BLaER1 treated with 17β-estradiol and CSF1 and Interleukin-3, amounts not matched to agents 10 nM and 100 nM (cell line): ENCODE results near the gene PLEKHM3.
A peak's percentile ranks its signal among the peaks of the same experiment; 100 is the strongest.

ENCODE experiments used
- H3K27ac ChIP-seq, 11 experiments: shearing (Covaris generic); formaldehyde crosslinking; 2 replicates each; pipeline ENCODE4 v1.8.1; 2022
- H3K27me3 ChIP-seq, 11 experiments: shearing (Covaris generic); formaldehyde crosslinking; 2 replicates each; pipeline ENCODE4 v1.8.1; 2022
- H3K36me3 ChIP-seq, 11 experiments: shearing (Covaris generic); formaldehyde crosslinking; 2 replicates each; pipeline ENCODE4 v1.8.1; 2022
- H3K4me1 ChIP-seq, 10 experiments: shearing (Covaris generic); formaldehyde crosslinking; 2 replicates each; pipeline ENCODE4 v1.8.1; 2022
- H3K4me2 ChIP-seq, 11 experiments: shearing (Covaris generic); formaldehyde crosslinking; 2 replicates each; pipeline ENCODE4 v1.8.1; 2022
- H3K4me3 ChIP-seq, 10 experiments: shearing (Covaris generic); formaldehyde crosslinking; 2 replicates each; pipeline ENCODE4 v1.8.1; 2022
- H3K9ac ChIP-seq, 11 experiments: shearing (Covaris generic); formaldehyde crosslinking; 2 replicates each; pipeline ENCODE4 v1.8.1; 2022
- H3K9me3 ChIP-seq, 11 experiments: shearing (Covaris generic); formaldehyde crosslinking; replicated peaks in 1 of 11; 2 replicates each; pipeline ENCODE4 v1.8.1; 2022
- H4K20me1 ChIP-seq, 11 experiments: shearing (Covaris generic); formaldehyde crosslinking; 2 replicates each; pipeline ENCODE4 v1.8.1; 2022
- Cebpa-rat ChIP-seq, 11 experiments: shearing (Covaris generic); IDR thresholded peaks; 2 replicates each; pipeline ENCODE4 v1.8.1; 2022

PLEKHM3 gene

GRCh38 chr2:207873794-207874193 is 151.5 kb downstream of the PLEKHM3 start:
- Histone ChIP-seq H3K27ac (no peak overlapping the region), H3K27me3 (no peaks in the 10 kb centered on the region), H4K20me1 (no peaks in the 10 kb centered on the region), H3K4me1 (peaks cover 8 to 47% (median 15%) of the 10 kb centered on the region in 10 experiments), H3K9ac (no peak overlapping the region), H3K4me2 (peak overlapping the region in 2 of 11 experiments; percentile 30 to 47; a peak in 1 of 22 replicates), H3K36me3 (no peaks in the 10 kb centered on the region), H3K4me3 (no peak overlapping the region), H3K9me3 (no peaks in the 10 kb centered on the region)
- TF ChIP-seq Cebpa-rat (IDR thresholded peaks at IDR 0.05) = no peak

- Histone ChIP-seq H3K4me2 (no peak overlapping the region), H3K4me1 (peaks cover 8 to 44% (median 15%) of the 10 kb centered on the region in 10 experiments), H3K9me3 (no peaks in the 10 kb centered on the region), H3K9ac (no peak overlapping the region), H3K27me3 (no peaks in the 10 kb centered on the region), H4K20me1 (no peaks in the 10 kb centered on the region), H3K27ac (no peak overlapping the region), H3K4me3 (no peak overlapping the region), H3K36me3 (peaks cover 0 to 6% (median 0%) of the 10 kb centered on the region in 11 experiments; a peak in 1 of 22 replicates)
- no peak for TF ChIP-seq Cebpa-rat (IDR thresholded peaks at IDR 0.05)
Observed at GRCh38 chr2:207871911-207872310, 153.4 kb downstream of the PLEKHM3 start.

GRCh38 chr2:207871506-207871905 is 153.8 kb downstream of the PLEKHM3 start:
- no peak overlapping the region for H3K4me2 ChIP-seq
- H3K27ac ChIP-seq = no peak overlapping the region
- no peaks in the 10 kb centered on the region for H4K20me1 ChIP-seq
- no peaks in the 10 kb centered on the region for H3K27me3 ChIP-seq
- peaks cover 8 to 40% (median 15%) of the 10 kb centered on the region in 10 experiments for H3K4me1 ChIP-seq
- H3K9me3 ChIP-seq = no peaks in the 10 kb centered on the region
- peaks cover 0 to 8% (median 0%) of the 10 kb centered on the region in 11 experiments; a peak in 1 of 22 replicates for H3K36me3 ChIP-seq
- TF ChIP-seq Cebpa-rat (IDR thresholded peaks at IDR 0.05) = no peak
- H3K4me3 ChIP-seq = no peak overlapping the region
- H3K9ac ChIP-seq = no peak overlapping the region

- TF ChIP-seq Cebpa-rat (IDR thresholded peaks at IDR 0.05) = no peak
- Histone ChIP-seq H3K9me3 (no peaks in the 10 kb centered on the region), H3K4me2 (peak overlapping the region in 6 of 11 experiments; percentile 58 to 88 (median 66); a peak in 8 of 22 replicates), H4K20me1 (no peaks in the 10 kb centered on the region), H3K4me1 (peaks cover 8 to 40% (median 15%) of the 10 kb centered on the region in 10 experiments), H3K27ac (peak overlapping the region in 5 of 11 experiments; percentile 30 to 61 (median 57); a peak in 5 of 22 replicates), H3K9ac (no peak overlapping the region), H3K4me3 (no peak overlapping the region), H3K27me3 (no peaks in the 10 kb centered on the region), H3K36me3 (peaks cover 0 to 8% (median 0%) of the 10 kb centered on the region in 11 experiments; a peak in 1 of 22 replicates)
Observed at GRCh38 chr2:207870814-207871213, 154.5 kb downstream of the PLEKHM3 start.

GRCh38 chr2:207869784-207870778 is 155.2 kb downstream of the PLEKHM3 start:
- H3K27ac ChIP-seq = peak overlapping the region in 10 of 11 experiments; percentile 1 to 61 (median 48); a peak in 16 of 22 replicates

GRCh38 chr2:207868855-207869596 is 156.3 kb downstream of the PLEKHM3 start:
- no peak for TF ChIP-seq Cebpa-rat (IDR thresholded peaks at IDR 0.05)
- H3K27ac ChIP-seq = peak overlapping the region in 6 of 11 experiments; percentile 30 to 61 (median 54); a peak in 10 of 22 replicates
- H3K4me3 ChIP-seq = no peak overlapping the region
- H3K36me3 ChIP-seq = peaks cover 0 to 8% (median 0%) of the 10 kb centered on the region in 11 experiments; a peak in 1 of 22 replicates
- no peaks in the 10 kb centered on the region for H3K27me3 ChIP-seq
- peaks cover 8 to 40% (median 15%) of the 10 kb centered on the region in 10 experiments for H3K4me1 ChIP-seq
- H3K9me3 ChIP-seq = no peaks in the 10 kb centered on the region
- H3K4me2 ChIP-seq = peak overlapping the region in 6 of 11 experiments; percentile 46 to 88 (median 65); a peak in 10 of 22 replicates
- 0 out of 22 replicates have a peak overlapping the region, but pooled peaks of 1 of the 11 experiments have one; percentile 16 for H3K9ac ChIP-seq
- no peaks in the 10 kb centered on the region for H4K20me1 ChIP-seq

More at GRCh38 chr2:207869784-207870778, 155.2 kb downstream of the PLEKHM3 start:
- Histone ChIP-seq H3K4me2 (peak overlapping the region; percentile 14 to 88 (median 58); a peak in 20 of 22 replicates), H3K27me3 (no peaks in the 10 kb centered on the region), H3K9ac (peak overlapping the region in 1 of 11 experiments; percentile 16; a peak in 1 of 22 replicates), H3K4me1 (peaks cover 8 to 40% (median 15%) of the 10 kb centered on the region in 10 experiments), H4K20me1 (no peaks in the 10 kb centered on the region), H3K36me3 (peaks cover 0 to 8% (median 0%) of the 10 kb centered on the region in 11 experiments; a peak in 1 of 22 replicates), H3K9me3 (no peaks in the 10 kb centered on the region), H3K4me3 (no peak overlapping the region)
- TF ChIP-seq Cebpa-rat (IDR thresholded peaks at IDR 0.05) = no peak

GRCh38 chr2:207867905-207868304 is 157.4 kb downstream of the PLEKHM3 start:
- Histone ChIP-seq H3K27ac (no peak overlapping the region), H3K4me3 (no peak overlapping the region), H3K27me3 (no peaks in the 10 kb centered on the region), H3K9ac (no peak overlapping the region), H3K9me3 (no peaks in the 10 kb centered on the region), H3K4me2 (no peak overlapping the region), H3K4me1 (peaks cover 8 to 30% (median 15%) of the 10 kb centered on the region in 10 experiments), H4K20me1 (no peaks in the 10 kb centered on the region), H3K36me3 (peaks cover 0 to 8% (median 0%) of the 10 kb centered on the region in 11 experiments; a peak in 1 of 22 replicates)
- no peak for TF ChIP-seq Cebpa-rat (IDR thresholded peaks at IDR 0.05)

- Histone ChIP-seq H3K27ac (no peak overlapping the region), H3K4me1 (peaks cover 8 to 25% (median 15%) of the 10 kb centered on the region in 10 experiments), H3K36me3 (peaks cover 0 to 8% (median 0%) of the 10 kb centered on the region in 11 experiments; a peak in 1 of 22 replicates), H3K4me2 (no peak overlapping the region), H3K9me3 (no peaks in the 10 kb centered on the region), H3K4me3 (no peak overlapping the region), H3K27me3 (no peaks in the 10 kb centered on the region), H4K20me1 (no peaks in the 10 kb centered on the region), H3K9ac (no peak overlapping the region)
- TF ChIP-seq Cebpa-rat (IDR thresholded peaks at IDR 0.05) = no peak
Observed at GRCh38 chr2:207867056-207867455, 158.3 kb downstream of the PLEKHM3 start.
